H1 (cell line): ENCODE results near the gene EFCAB6. TPM values are rescaled to one million over a fixed set of nuclear protein-coding genes. Genes with fewer than 3 reads are reported as not detected.

Source experiments
- CTCF ChIA-PET: fragments of 300-600 bp; sonication (Branson Sonifier 250); formaldehyde crosslinking; loops from one replicate; lab custom pipeline; 2021; ENCODE audit not compliant: partially characterized antibody; lab: Charles Lee
- POLR2A ChIA-PET: fragments of 300-600 bp; sonication (Branson Sonifier 250); formaldehyde crosslinking; loops from one replicate; lab custom pipeline; 2021; ENCODE audit warnings: inconsistent platforms; ENCODE audit not compliant: partially characterized antibody; lab: Charles Lee
- DNase-seq, 2 experiments: peaks; one replicate each; pipeline versions ENCODE4 v3.0.0 to v3.0.0-alpha.2; 2010 to 2022; ENCODE audit warnings: low spot score in 2 of 2, low read depth in 1 of 2, mixed read lengths in 1 of 2
- FAIRE-seq: peaks from 2 replicates; lab custom pipeline; 2011; peaks lifted over from hg19 to GRCh38; lab: Jason Lieb, UNC
- H2AFZ ChIP-seq: 2 replicates; pipeline ENCODE4 v1.8.1; 2012; ENCODE audit warnings: low read length, inconsistent platforms
- H2AK5ac ChIP-seq: 2 replicates; pipeline ENCODE4 v1.6.1; 2013; ENCODE audit warnings: low read depth, low read length
- H2BK120ac ChIP-seq: replicated peaks from 2 replicates; pipeline ENCODE3; 2013; ENCODE audit warnings: low read depth, low read length, inconsistent platforms
- H2BK12ac ChIP-seq: 2 replicates; pipeline ENCODE4 v1.6.1; 2013; ENCODE audit warnings: low read depth, low read length
- H2BK15ac ChIP-seq: 2 replicates; pipeline ENCODE4 v1.6.1; 2013; ENCODE audit warnings: low read length
- H2BK20ac ChIP-seq: 2 replicates; pipeline ENCODE4 v1.6.1; 2013; ENCODE audit warnings: low read length
- H2BK5ac ChIP-seq: 2 replicates; pipeline ENCODE4 v1.6.1; 2013; ENCODE audit warnings: low read depth, low read length
- H3K14ac ChIP-seq: 2 replicates; pipeline ENCODE4 v1.6.1; 2013; ENCODE audit warnings: inconsistent platforms; ENCODE audit not compliant: insufficient read length
- H3K18ac ChIP-seq: 2 replicates; pipeline ENCODE4 v1.6.1; 2013; ENCODE audit warnings: low read length; ENCODE audit errors: extremely low read depth
- H3K23ac ChIP-seq: 2 replicates; pipeline ENCODE4 v1.6.1; 2013; ENCODE audit warnings: inconsistent platforms; ENCODE audit not compliant: insufficient read length
- H3K23me2 ChIP-seq: 2 replicates; pipeline ENCODE4 v1.6.1; 2013; ENCODE audit warnings: low read depth, low read length
- H3K27ac ChIP-seq: 2 replicates; pipeline ENCODE4 v1.6.1; 2011; ENCODE audit warnings: low read depth, low read length, inconsistent platforms
- H3K27me3 ChIP-seq, 4 experiments: replicated peaks in 1 of 4; 1 replicate in 1 of 4; 2 replicates in 3 of 4; pipeline versions ENCODE4 v1.6.1 to v1.8.1; 2011 to 2013; ENCODE audit warnings: low read length in 3 of 4, mild to moderate bottlenecking in 3 of 4, inconsistent platforms in 2 of 4, mixed read lengths in 2 of 4, moderate library complexity in 1 of 4; ENCODE audit not compliant: control insufficient read depth in 3 of 4, insufficient read depth in 3 of 4; ENCODE audit errors: extremely low read depth in 1 of 4
- H3K36me3 ChIP-seq, 4 experiments: 2 replicates each; pipeline versions ENCODE4 v1.6.1 to v1.8.1; 2011 to 2013; ENCODE audit warnings: mild to moderate bottlenecking in 4 of 4, low read length in 3 of 4, moderate library complexity in 2 of 4, control low read depth in 1 of 4, inconsistent platforms in 1 of 4; ENCODE audit not compliant: insufficient read depth in 4 of 4, control insufficient read depth in 2 of 4
- H3K4ac ChIP-seq: replicated peaks from 2 replicates; pipeline ENCODE3; 2013; ENCODE audit warnings: low read length, low read depth, mixed read lengths, inconsistent platforms; ENCODE audit not compliant: insufficient read length
- H3K4me1 ChIP-seq, 4 experiments: replicated peaks in 1 of 4; 1 replicate in 1 of 4; 2 replicates in 3 of 4; pipeline versions ENCODE4 v1.6.1 to v1.8.1; 2011 to 2013; ENCODE audit warnings: low read length in 3 of 4, inconsistent platforms in 2 of 4, mixed read lengths in 1 of 4; ENCODE audit not compliant: insufficient read depth in 4 of 4, control insufficient read depth in 3 of 4
- H3K4me2 ChIP-seq, 2 experiments: 2 replicates each; pipeline versions ENCODE4 v1.6.1 to v1.8.1; 2011 to 2013; ENCODE audit warnings: low read depth in 2 of 2, low read length in 2 of 2, control low read depth in 1 of 2, inconsistent platforms in 1 of 2, mild to moderate bottlenecking in 1 of 2; ENCODE audit not compliant: insufficient read depth in 1 of 2
- H3K4me3 ChIP-seq, 4 experiments: fragments of 200-600, 300-600 bp in 1 of 4; sonication (generic), shearing (Covaris generic), sonication (Bioruptor Twin) in 1 of 4; 2 replicates each; pipeline versions ENCODE4 v1.5.1 to v1.8.1; 2011 to 2016; ENCODE audit warnings: low read length in 4 of 4, low read depth in 3 of 4, control low read depth in 2 of 4, inconsistent platforms in 2 of 4, mild to moderate bottlenecking in 2 of 4, mixed read lengths in 1 of 4, moderate library complexity in 1 of 4; ENCODE audit not compliant: insufficient read depth in 2 of 4; ENCODE audit errors: extremely low read depth in 1 of 4
- H3K56ac ChIP-seq: replicated peaks from 2 replicates; pipeline ENCODE3; 2013; ENCODE audit warnings: low read depth, mild to moderate bottlenecking, mixed read lengths, low read length, inconsistent platforms; ENCODE audit not compliant: insufficient read length
- H3K79me1 ChIP-seq: 2 replicates; pipeline ENCODE4 v1.6.1; 2013; ENCODE audit warnings: low read depth, low read length, control low read depth
- H3K79me2 ChIP-seq, 2 experiments: 2 replicates each; pipeline versions ENCODE4 v1.6.1 to v1.8.1; 2012 to 2013; ENCODE audit warnings: low read length in 2 of 2, mild to moderate bottlenecking in 2 of 2, inconsistent platforms in 1 of 2; ENCODE audit not compliant: insufficient read depth in 2 of 2, control insufficient read depth in 1 of 2
- H3K9ac ChIP-seq, 4 experiments: replicated peaks in 1 of 4; 1 replicate in 1 of 4; 2 replicates in 3 of 4; pipeline versions ENCODE4 v1.6.1 to v1.8.1; 2011 to 2013; ENCODE audit warnings: low read depth in 3 of 4, low read length in 3 of 4, control low read depth in 2 of 4, mild to moderate bottlenecking in 2 of 4, moderate library complexity in 2 of 4, inconsistent platforms in 1 of 4; ENCODE audit errors: extremely low read depth in 1 of 4
- H3K9me3 ChIP-seq, 2 experiments: 2 replicates each; pipeline versions ENCODE4 v1.6.1 to v1.8.1; 2012 to 2013; ENCODE audit warnings: mild to moderate bottlenecking in 2 of 2, moderate library complexity in 2 of 2, control low read depth in 1 of 2, inconsistent platforms in 1 of 2, low read depth in 1 of 2, low read length in 1 of 2, mixed read lengths in 1 of 2; ENCODE audit not compliant: insufficient read depth in 2 of 2
- H4K20me1 ChIP-seq, 2 experiments: replicated peaks in 1 of 2; 2 replicates each; pipeline versions ENCODE3 to v1.8.1; 2011 to 2013; ENCODE audit warnings: inconsistent platforms in 2 of 2, low read length in 2 of 2, mild to moderate bottlenecking in 1 of 2; ENCODE audit not compliant: insufficient read depth in 2 of 2, control insufficient read depth in 1 of 2
- H4K5ac ChIP-seq: 2 replicates; pipeline ENCODE4 v1.6.1; 2013; ENCODE audit warnings: low read length, low read depth, mixed read lengths, inconsistent platforms; ENCODE audit not compliant: insufficient read length
- H4K8ac ChIP-seq: 2 replicates; pipeline ENCODE4 v1.8.0; 2013; ENCODE audit warnings: mild to moderate bottlenecking, moderate library complexity, low read length, inconsistent platforms; ENCODE audit not compliant: insufficient read depth; ENCODE audit errors: extremely low read depth
- H4K91ac ChIP-seq: replicated peaks from 2 replicates; pipeline ENCODE3; 2013; ENCODE audit warnings: low read length, mixed read lengths, inconsistent platforms; ENCODE audit not compliant: insufficient read length
- GABPA ChIP-seq: IDR thresholded peaks from 2 replicates; pipeline ENCODE4 v1.6.1; 2011; ENCODE audit warnings: mild to moderate bottlenecking, low read length, moderate library complexity, borderline replicate concordance; ENCODE audit not compliant: insufficient read depth
- WGBS, 2 experiments: shearing (Covaris generic) in 1 of 2; methylation state at CpG; one replicate each; pipeline versions ENCODE4 v1.1.6 to v1.1.7; 2013 to 2015; ENCODE audit warnings: low lambda C conversion rate in 2 of 2, mixed read lengths in 2 of 2, inconsistent platforms in 1 of 2, low coverage in 1 of 2, missing lambda C conversion rate in 1 of 2; ENCODE audit not compliant: insufficient replicate concordance in 2 of 2, insufficient coverage in 1 of 2, insufficient read length in 1 of 2; ENCODE audit errors: extremely low coverage in 1 of 2, missing lambda C conversion rate in 1 of 2; 5-methylcytosine and 5-hydroxymethylcytosine counted together
- polyA plus RNA-seq, 7 experiments: library from polyadenylated mRNA; depleted of rRNA in 3 of 7; stranded (reverse) in 5 of 7; unstranded in 2 of 7; fragments of >200 nt in 5 of 7; fragments of 200-250 nt in 2 of 7; gene quantifications; 1 replicate in 5 of 7; 2 replicates in 1 of 7; 4 replicates in 1 of 7; pipeline versions ENCODE4 v1.2.1 to v1.2.3, GENCODE V29; 2011 to 2013; ENCODE audit warnings: missing spikeins in 2 of 7, mixed read lengths in 2 of 7
- total RNA-seq: library from RNA; stranded (reverse); fragmentation: NEBNext Ultra II Directional; extraction: Animal tissue kit (Norgen Biotek cat#: 25700); gene quantifications from 2 replicates; pipeline ENCODE4 v1.2.1, GENCODE V29; 2021

Gene EFCAB6
- total and polyA plus RNA-seq, 2 of the 8 experiments (the other 6 are each of a cell fraction or from before 2014, with no cell fraction given): 0.32 to 1.7 TPM

DNA sequence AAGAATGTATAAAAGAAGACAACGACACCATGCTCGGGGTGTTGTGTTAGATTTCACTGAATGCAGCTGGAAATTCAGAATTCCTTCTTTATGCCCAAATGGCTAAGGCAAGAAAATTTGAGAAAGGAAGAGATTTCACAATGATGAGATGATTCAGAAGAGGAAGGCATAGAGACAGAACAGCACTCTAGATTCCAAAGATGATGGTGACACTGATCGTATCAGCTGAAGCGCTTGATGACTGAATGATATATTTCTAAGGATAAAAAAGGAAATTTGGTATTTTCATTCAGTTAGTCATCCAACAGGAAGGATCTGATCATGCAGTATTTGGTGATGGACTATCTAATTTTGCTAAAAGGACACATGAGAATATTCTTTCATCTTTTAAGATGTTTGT lies 189.2 kb downstream of the EFCAB6 start:
- 91% methylated on average over 4 of the region's 4 CpGs; no CpG with 5 or more reads in 1 of the 2 experiments for WGBS, 2 experiments
- Histone ChIP-seq H3K27me3 (no peaks in the 10 kb centered on the region), H2BK120ac (no peak overlapping the region), H3K4me3 (no peak overlapping the region), H2BK20ac (no peak overlapping the region), H4K91ac (no peak overlapping the region), H3K4ac (no peak overlapping the region), H3K79me1 (no peaks in the 10 kb centered on the region), H3K9me3 (peaks cover 3% of the 10 kb centered on the region in 2 experiments; a peak in 1 of 4 replicates), H3K79me2 (no peaks in the 10 kb centered on the region), H3K9ac (no peak overlapping the region), H2BK12ac (no peak overlapping the region), H3K27ac (no peak overlapping the region), H3K14ac (no peak overlapping the region), H3K23ac (no peak overlapping the region), H3K18ac (no peak overlapping the region), H4K20me1 (no peaks in the 10 kb centered on the region), H3K23me2 (no peaks in the 10 kb centered on the region), H3K4me2 (no peak overlapping the region), H3K56ac (no peak overlapping the region), H2AFZ (no peak overlapping the region), H3K36me3 (no peaks in the 10 kb centered on the region), H2AK5ac (no peak overlapping the region), H2BK15ac (no peak overlapping the region), H3K4me1 (peaks cover 0 to 2% (median under 1%) of the 10 kb centered on the region in 4 experiments; a peak in 2 of 7 replicates), H2BK5ac (no peak overlapping the region), H4K5ac (no peak overlapping the region), H4K8ac (no peak overlapping the region)
- ChIA-PET POLR2A (no interaction called here), CTCF (no interaction called here)
- no peak for DNase-seq
- no peak for FAIRE-seq
- no peak for TF ChIP-seq GABPA
